Measurements from ENCODE around the gene SORBS1.

SORBS1 gene

GRCh38 chr10:95443636-95444035, 117.5 kb downstream of the SORBS1 start:
- H3K4me3 ChIP-seq (ENCODE audit: low read depth, low read length), result no peak overlapping the region
- TF ChIP-seq, protein P1, sequence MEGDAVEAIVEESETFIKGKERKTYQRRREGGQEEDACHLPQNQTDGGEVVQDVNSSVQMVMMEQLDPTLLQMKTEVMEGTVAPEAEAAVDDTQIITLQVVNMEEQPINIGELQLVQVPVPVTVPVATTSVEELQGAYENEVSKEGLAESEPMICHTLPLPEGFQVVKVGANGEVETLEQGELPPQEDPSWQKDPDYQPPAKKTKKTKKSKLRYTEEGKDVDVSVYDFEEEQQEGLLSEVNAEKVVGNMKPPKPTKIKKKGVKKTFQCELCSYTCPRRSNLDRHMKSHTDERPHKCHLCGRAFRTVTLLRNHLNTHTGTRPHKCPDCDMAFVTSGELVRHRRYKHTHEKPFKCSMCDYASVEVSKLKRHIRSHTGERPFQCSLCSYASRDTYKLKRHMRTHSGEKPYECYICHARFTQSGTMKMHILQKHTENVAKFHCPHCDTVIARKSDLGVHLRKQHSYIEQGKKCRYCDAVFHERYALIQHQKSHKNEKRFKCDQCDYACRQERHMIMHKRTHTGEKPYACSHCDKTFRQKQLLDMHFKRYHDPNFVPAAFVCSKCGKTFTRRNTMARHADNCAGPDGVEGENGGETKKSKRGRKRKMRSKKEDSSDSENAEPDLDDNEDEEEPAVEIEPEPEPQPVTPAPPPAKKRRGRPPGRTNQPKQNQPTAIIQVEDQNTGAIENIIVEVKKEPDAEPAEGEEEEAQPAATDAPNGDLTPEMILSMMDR (IDR thresholded peaks at IDR 0.05; ENCODE audit: low read depth, low read length), result no peak
- in situ Hi-C loops (cut with HindIII; ENCODE audit: low sequenced_read_pairs), result no loop called here
- DNase-seq (ENCODE audit: low read depth, low spot score), result no peak

DNA sequence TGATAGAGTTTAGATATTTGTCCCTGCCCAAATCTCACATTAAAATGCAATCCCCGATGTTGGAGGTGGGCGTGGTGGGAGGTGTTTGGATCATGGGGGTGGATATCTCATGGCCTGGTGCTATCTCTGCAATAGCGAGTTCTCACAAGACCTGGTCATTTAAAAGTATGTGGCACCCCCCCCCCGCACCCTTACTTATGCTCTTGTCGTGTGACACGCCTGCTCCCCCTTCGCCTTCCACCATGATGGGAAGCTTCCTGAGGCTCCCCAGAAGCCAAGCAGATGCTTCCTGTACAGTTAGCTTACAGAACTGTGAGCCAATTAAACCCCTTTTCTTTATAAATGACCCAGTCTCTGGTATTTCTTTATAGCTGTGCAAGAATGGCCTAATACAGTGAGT, 118.8 kb downstream of the SORBS1 start:
- H3K4me3 ChIP-seq (ENCODE audit: low read depth, low read length), result no peak overlapping the region
- no peak for DNase-seq (ENCODE audit: low read depth, low spot score)
- TF ChIP-seq, protein P1 (IDR thresholded peaks at IDR 0.05; ENCODE audit: low read depth, low read length), result no peak
- in situ Hi-C loops (cut with HindIII; ENCODE audit: low sequenced_read_pairs), result no loop called here

- in situ Hi-C loops (cut with HindIII; ENCODE audit: low sequenced_read_pairs), result no loop called here
- TF ChIP-seq, protein P1 (IDR thresholded peaks at IDR 0.05; ENCODE audit: low read depth, low read length), result no peak
- no peak overlapping the region for H3K4me3 ChIP-seq (ENCODE audit: low read depth, low read length)
- DNase-seq (ENCODE audit: low read depth, low spot score), result no peak
Observed at GRCh38 chr10:95441547-95441923, 119.6 kb downstream of the SORBS1 start.

- TF ChIP-seq, protein P1 (IDR thresholded peaks at IDR 0.05; ENCODE audit: low read depth, low read length), result no peak
- H3K4me3 ChIP-seq (ENCODE audit: low read depth, low read length), result no peak overlapping the region
- DNase-seq (ENCODE audit: low read depth, low spot score), result no peak
- in situ Hi-C loops (cut with HindIII; ENCODE audit: low sequenced_read_pairs), result no loop called here
Observed at GRCh38 chr10:95440756-95441546, 120.2 kb downstream of the SORBS1 start.

GRCh38 chr10:95440038-95440725, 121.0 kb downstream of the SORBS1 start:
- no peak overlapping the region for H3K4me3 ChIP-seq (ENCODE audit: low read depth, low read length)
- TF ChIP-seq, protein P1 (IDR thresholded peaks at IDR 0.05; ENCODE audit: low read depth, low read length), result no peak
- in situ Hi-C loops (cut with HindIII; ENCODE audit: low sequenced_read_pairs), result no loop called here
- no peak for DNase-seq (ENCODE audit: low read depth, low spot score)

GRCh38 chr10:95438781-95439180, 122.4 kb downstream of the SORBS1 start:
- TF ChIP-seq, protein P1 (IDR thresholded peaks at IDR 0.05; ENCODE audit: low read depth, low read length), result no peak
- in situ Hi-C loops (cut with HindIII; ENCODE audit: low sequenced_read_pairs), result no loop called here
- DNase-seq (ENCODE audit: low read depth, low spot score), result no peak
- H3K4me3 ChIP-seq (ENCODE audit: low read depth, low read length), result no peak overlapping the region

All from astrocyte of the spinal cord (primary cell).